ENCODE data around the gene LOC128125822.

LOC128125822 gene

DNA sequence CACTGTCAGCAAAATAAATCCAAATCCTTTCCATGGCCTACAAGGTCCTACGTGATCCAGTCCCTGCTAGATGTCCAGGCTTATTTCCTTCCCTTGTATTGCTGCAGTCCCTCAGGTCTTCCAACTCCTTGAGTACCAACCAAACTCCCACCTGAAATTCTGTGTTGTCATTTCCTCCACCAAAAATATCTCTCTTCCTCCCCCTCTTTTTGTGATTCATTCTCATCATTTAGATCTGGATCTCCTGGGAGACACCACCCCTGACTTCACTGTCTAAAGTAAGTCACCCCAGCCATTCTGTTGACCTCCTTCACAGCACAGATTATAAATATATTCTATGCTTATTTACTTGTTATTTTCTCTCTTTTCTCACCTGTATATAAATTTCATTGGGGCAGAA, 9.0 kb upstream of the LOC128125822 start:
- TF ChIP-seq EP300 (IDR thresholded peaks at IDR 0.05): no peak
- TF ChIP-seq, protein P1, sequence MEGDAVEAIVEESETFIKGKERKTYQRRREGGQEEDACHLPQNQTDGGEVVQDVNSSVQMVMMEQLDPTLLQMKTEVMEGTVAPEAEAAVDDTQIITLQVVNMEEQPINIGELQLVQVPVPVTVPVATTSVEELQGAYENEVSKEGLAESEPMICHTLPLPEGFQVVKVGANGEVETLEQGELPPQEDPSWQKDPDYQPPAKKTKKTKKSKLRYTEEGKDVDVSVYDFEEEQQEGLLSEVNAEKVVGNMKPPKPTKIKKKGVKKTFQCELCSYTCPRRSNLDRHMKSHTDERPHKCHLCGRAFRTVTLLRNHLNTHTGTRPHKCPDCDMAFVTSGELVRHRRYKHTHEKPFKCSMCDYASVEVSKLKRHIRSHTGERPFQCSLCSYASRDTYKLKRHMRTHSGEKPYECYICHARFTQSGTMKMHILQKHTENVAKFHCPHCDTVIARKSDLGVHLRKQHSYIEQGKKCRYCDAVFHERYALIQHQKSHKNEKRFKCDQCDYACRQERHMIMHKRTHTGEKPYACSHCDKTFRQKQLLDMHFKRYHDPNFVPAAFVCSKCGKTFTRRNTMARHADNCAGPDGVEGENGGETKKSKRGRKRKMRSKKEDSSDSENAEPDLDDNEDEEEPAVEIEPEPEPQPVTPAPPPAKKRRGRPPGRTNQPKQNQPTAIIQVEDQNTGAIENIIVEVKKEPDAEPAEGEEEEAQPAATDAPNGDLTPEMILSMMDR (IDR thresholded peaks at IDR 0.05): no peak
- TF ChIP-seq POLR2A (IDR thresholded peaks at IDR 0.05): no peak
- no peaks in the 10 kb centered on the region for H3K4me1 ChIP-seq
- H3K36me3 ChIP-seq: no peaks in the 10 kb centered on the region
- 88 to 97% methylated on average over 1 of the region's 1 CpG for WGBS, 2 donors
- H3K4me3 ChIP-seq: no peak overlapping the region
- no peak for DNase-seq (ENCODE audit: low spot score in 2 of 2)
- H3K27ac ChIP-seq: no peak overlapping the region
- no peaks in the 10 kb centered on the region for H3K27me3 ChIP-seq
- no peaks in the 10 kb centered on the region for H3K9me3 ChIP-seq

DNA sequence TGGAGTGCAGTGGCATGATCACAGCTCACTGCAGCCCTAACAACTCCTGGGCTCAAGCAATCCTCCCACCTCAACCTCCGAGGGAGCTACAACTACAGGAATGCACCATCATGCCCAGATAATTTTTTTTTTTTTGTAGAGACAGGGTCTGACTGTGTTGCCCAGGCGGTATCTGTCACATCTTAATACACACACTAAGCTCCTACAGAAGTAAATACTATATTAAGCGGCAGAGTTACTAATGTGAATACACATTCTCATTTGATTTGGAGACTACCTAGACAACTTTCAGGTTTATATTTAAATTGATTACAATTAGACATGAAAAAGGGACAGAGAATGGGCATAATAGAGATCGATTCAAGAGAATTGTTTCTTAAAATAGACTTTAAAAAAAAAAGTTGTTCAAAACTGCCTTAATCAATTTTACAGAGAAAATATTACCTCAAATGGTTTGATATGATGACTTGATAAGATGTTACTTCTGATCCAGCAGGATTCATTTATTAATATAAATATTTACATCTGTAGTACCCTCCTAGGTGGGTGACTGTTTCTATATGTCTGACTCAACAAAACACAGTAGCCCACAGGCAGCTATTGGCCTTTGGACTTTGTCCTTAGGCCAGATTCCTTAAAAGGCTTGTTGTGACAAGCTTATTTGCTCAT, 7.1 kb upstream of the LOC128125822 start:
- TF ChIP-seq, protein P1 (IDR thresholded peaks at IDR 0.05): no peak
- TF ChIP-seq POLR2A (IDR thresholded peaks at IDR 0.05) (no peak), EP300 (IDR thresholded peaks at IDR 0.05) (no peak)
- H3K4me3 ChIP-seq: no peak overlapping the region
- DNase-seq (ENCODE audit: low spot score in 2 of 2): no peak
- WGBS, 2 donors: 89 to 90% methylated on average over 4 of the region's 4 CpGs
- no peaks in the 10 kb centered on the region for H3K4me1 ChIP-seq
- H3K9me3 ChIP-seq: no peaks in the 10 kb centered on the region
- H3K36me3 ChIP-seq: no peaks in the 10 kb centered on the region
- H3K27ac ChIP-seq: no peak overlapping the region
- no peaks in the 10 kb centered on the region for H3K27me3 ChIP-seq

GRCh38 chr6:63565727-63566596, 6.3 kb upstream of the LOC128125822 start:
- H3K27me3 ChIP-seq: no peaks in the 10 kb centered on the region
- H3K4me3 ChIP-seq: no peak overlapping the region
- 44 to 50% methylated on average over 4 of the region's 4 CpGs for WGBS, 2 donors

GRCh38 chr6:63567966-63568365, 4.3 kb upstream of the LOC128125822 start:
- WGBS, 2 donors: 92 to 100% methylated on average over 1 of the region's 1 CpG
- DNase-seq (ENCODE audit: low spot score in 2 of 2): no peak
- H3K4me3 ChIP-seq: no peak overlapping the region
- H3K9me3 ChIP-seq: no peaks in the 10 kb centered on the region
- no peaks in the 10 kb centered on the region for H3K27me3 ChIP-seq
- H3K27ac ChIP-seq: no peak overlapping the region
- peaks cover 0 to 7% (median 0%) of the 10 kb centered on the region in 4 donors for H3K4me1 ChIP-seq
- no peak for TF ChIP-seq EP300 (IDR thresholded peaks at IDR 0.05)
- no peak for TF ChIP-seq POLR2A (IDR thresholded peaks at IDR 0.05)
- TF ChIP-seq, protein P1 (IDR thresholded peaks at IDR 0.05): no peak
- no peaks in the 10 kb centered on the region for H3K36me3 ChIP-seq

More at GRCh38 chr6:63565727-63566596, 6.3 kb upstream of the LOC128125822 start:
- H3K4me1 ChIP-seq: no peaks in the 10 kb centered on the region
- H3K27ac ChIP-seq: no peak overlapping the region
- no peaks in the 10 kb centered on the region for H3K9me3 ChIP-seq
- no peaks in the 10 kb centered on the region for H3K36me3 ChIP-seq
- TF ChIP-seq EP300 (IDR thresholded peaks at IDR 0.05): no peak
- TF ChIP-seq, protein P1 (IDR thresholded peaks at IDR 0.05): no peak
- TF ChIP-seq POLR2A (IDR thresholded peaks at IDR 0.05): no peak
- no peak for DNase-seq (ENCODE audit: low spot score in 2 of 2)
